ENCODE measurements around the gene RAPGEF3.

GRCh38 chr12:47737936-47738594 is 20.6 kb downstream of the RAPGEF3 start:
- TF ChIP-seq, protein P1, sequence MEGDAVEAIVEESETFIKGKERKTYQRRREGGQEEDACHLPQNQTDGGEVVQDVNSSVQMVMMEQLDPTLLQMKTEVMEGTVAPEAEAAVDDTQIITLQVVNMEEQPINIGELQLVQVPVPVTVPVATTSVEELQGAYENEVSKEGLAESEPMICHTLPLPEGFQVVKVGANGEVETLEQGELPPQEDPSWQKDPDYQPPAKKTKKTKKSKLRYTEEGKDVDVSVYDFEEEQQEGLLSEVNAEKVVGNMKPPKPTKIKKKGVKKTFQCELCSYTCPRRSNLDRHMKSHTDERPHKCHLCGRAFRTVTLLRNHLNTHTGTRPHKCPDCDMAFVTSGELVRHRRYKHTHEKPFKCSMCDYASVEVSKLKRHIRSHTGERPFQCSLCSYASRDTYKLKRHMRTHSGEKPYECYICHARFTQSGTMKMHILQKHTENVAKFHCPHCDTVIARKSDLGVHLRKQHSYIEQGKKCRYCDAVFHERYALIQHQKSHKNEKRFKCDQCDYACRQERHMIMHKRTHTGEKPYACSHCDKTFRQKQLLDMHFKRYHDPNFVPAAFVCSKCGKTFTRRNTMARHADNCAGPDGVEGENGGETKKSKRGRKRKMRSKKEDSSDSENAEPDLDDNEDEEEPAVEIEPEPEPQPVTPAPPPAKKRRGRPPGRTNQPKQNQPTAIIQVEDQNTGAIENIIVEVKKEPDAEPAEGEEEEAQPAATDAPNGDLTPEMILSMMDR (IDR thresholded peaks at IDR 0.05) = no peak
- no peak for TF ChIP-seq POLR2A (IDR thresholded peaks at IDR 0.05)

Data from breast epithelium (tissue), 3 donors.